Adrenal gland (tissue), 12 donors: Measurements from ENCODE around the gene CDK8. TPM values are rescaled to one million over a fixed set of nuclear protein-coding genes. Genes with fewer than 3 reads are reported as not detected.

Experiments
- DNase-seq, 7 donors: peaks; one replicate each; pipeline ENCODE4 v3.0.0-alpha.2; 2019 to 2020
- H3K27ac ChIP-seq, 5 donors: fragments of 200-600 bp; sonication (generic) in 4 of 5; 1 replicate in 3 of 5; 2 replicates in 2 of 5; pipeline versions ENCODE4 v1.5.1 to v1.8.0; 2016 to 2020; ENCODE audit warnings: mild to moderate bottlenecking in 1 of 5
- H3K27me3 ChIP-seq: fragments of 200-600 bp; 2 replicates; pipeline ENCODE4 v1.8.0; 2021
- H3K36me3 ChIP-seq, 2 donors: fragments of 200-600 bp; replicated peaks in 1 of 2; 1 replicate in 1 of 2; 2 replicates in 1 of 2; pipeline versions ENCODE4 v1.5.1 to v1.8.0; 2018 to 2022
- H3K4me1 ChIP-seq, 2 donors: fragments of 200-600 bp; replicated peaks in 1 of 2; 1 replicate in 1 of 2; 2 replicates in 1 of 2; pipeline versions ENCODE4 v1.5.1 to v1.8.0; 2018 to 2021
- H3K4me3 ChIP-seq, 4 donors: fragments of 200-600 bp; sonication (generic) in 3 of 4; one replicate each; pipeline ENCODE4 v1.5.1; 2016 to 2018
- H3K9me3 ChIP-seq, 3 donors: fragments of 200-600 bp; sonication (generic) in 1 of 3; replicated peaks in 1 of 3; 1 replicate in 2 of 3; 2 replicates in 1 of 3; pipeline versions ENCODE4 v1.5.1 to v1.8.0; 2016 to 2021
- CTCF ChIP-seq, 6 experiments: fragments of 450-650 bp in 4 of 6; fragments of 200-600 bp in 2 of 6; sonication (generic) in 1 of 6; IDR thresholded peaks; 1 replicate in 5 of 6; 2 replicates in 1 of 6; pipeline versions ENCODE4 v1.5.1 to v1.8.0; 2016 to 2021; ENCODE audit warnings: antibody characterized with exemption in 6 of 6, mild to moderate bottlenecking in 2 of 6, moderate library complexity in 1 of 6
- POLR2A ChIP-seq, 2 donors: fragments of 450-650 bp; IDR thresholded peaks; one replicate each; pipeline ENCODE4 v1.6.1; 2017; ENCODE audit warnings: antibody characterized with exemption in 2 of 2, mild to moderate bottlenecking in 2 of 2, moderate library complexity in 1 of 2
- WGBS, 4 donors: extraction: QIAGEN DNeasy Blood & Tissue Kit in 2 of 4; methylation state at CpG; one replicate each; pipeline versions ENCODE4 v1.1.5 to v1.1.7; 2013 to 2017; 5-methylcytosine and 5-hydroxymethylcytosine counted together
- intact Hi-C, 2 donors: fragments of 100-400 bp; cut with DNase I; formaldehyde crosslinking; loops; one replicate each; pipeline versions ENCODE4 v1.14.1 to v1.15.0; 2022 to 2023
- polyA plus RNA-seq, 3 donors: library from polyadenylated mRNA; stranded (reverse); fragments of 200-250 nt in 2 of 3; fragments of 350-450 nt in 1 of 3; fragmentation: Illumina TruSeq in 1 of 3; extraction: RNeasy Lipid Tissue Mini Kit (QIAGEN cat#74804) in 1 of 3; gene quantifications; one replicate each; pipeline ENCODE4 v1.2.3, GENCODE V29; 2013 to 2014
- total RNA-seq, 9 donors: library from RNA; depleted of rRNA in 4 of 9; stranded (reverse); fragments of >200 nt in 4 of 9; fragments of 120-200 nt in 1 of 9; fragmentation: NEBNext Ultra II Directional in 1 of 9; extraction: Animal tissue kit (Norgen Biotek cat#: 25700) in 1 of 9; gene quantifications; one replicate each; pipeline versions ENCODE4 v1.1.0 to v1.2.4, GENCODE V29; 2013 to 2023
- donor health status: healthy with polysubstance abuse.
- donor health status: Bipolar disorder and iron deficiency.
- donor health status: DM: yes; HTN: yes; CAD: no.
- donor health status: DM: no; HTN: no; CAD: no.
- donor health status: DM: no; HTN: no; CAD: no.
- donor health status: DM: yes; HTN: yes; CAD: no.

CDK8 gene
- total and polyA plus RNA-seq, 12 donors = 7.7 to 65.4 (median 11.3) TPM

- peak overlapping the region in 2 of 4 donors; percentile 90 to 93 for H3K4me3 ChIP-seq
- no peak overlapping the region for H3K27ac ChIP-seq
- no peak for DNase-seq
- H3K27me3 ChIP-seq = no peaks in the 10 kb centered on the region
- TF ChIP-seq POLR2A (IDR thresholded peaks at IDR 0.05) (no peak), CTCF (IDR thresholded peaks at IDR 0.05) (peak in 2 of 6 experiments; percentile 8 to 43)
- WGBS, 4 donors = 40 to 48% (median 45%) methylated on average over 10 of the region's 10 CpGs
- H3K36me3 ChIP-seq = no peaks in the 10 kb centered on the region
- intact Hi-C loops = no loop called here
- H3K9me3 ChIP-seq = no peaks in the 10 kb centered on the region
- peaks cover 9 to 22% of the 10 kb centered on the region in 2 donors for H3K4me1 ChIP-seq
Observed at GRCh38 chr13:26255691-26256277, 1.9 kb downstream of the CDK8 start.

GRCh38 chr13:26257049-26257448 is 3.1 kb downstream of the CDK8 start:
- TF ChIP-seq CTCF (IDR thresholded peaks at IDR 0.05) = no peak
- no peak for TF ChIP-seq POLR2A (IDR thresholded peaks at IDR 0.05)
- no peak for DNase-seq
- Histone ChIP-seq H3K27me3 (no peaks in the 10 kb centered on the region), H3K4me1 (peaks cover 9 to 22% of the 10 kb centered on the region in 2 donors), H3K27ac (no peak overlapping the region), H3K9me3 (no peaks in the 10 kb centered on the region), H3K36me3 (no peaks in the 10 kb centered on the region), H3K4me3 (no peak overlapping the region)
- 56 to 65% (median 62%) methylated on average over 2 of the region's 2 CpGs for WGBS, 4 donors
- intact Hi-C loops = no loop called here

GRCh38 chr13:26259634-26260033 is 5.7 kb downstream of the CDK8 start:
- Histone ChIP-seq H3K27me3 (no peaks in the 10 kb centered on the region), H3K4me1 (peaks cover 9 to 22% of the 10 kb centered on the region in 2 donors), H3K4me3 (no peak overlapping the region), H3K27ac (no peak overlapping the region), H3K9me3 (no peaks in the 10 kb centered on the region), H3K36me3 (no peaks in the 10 kb centered on the region)
- TF ChIP-seq CTCF (IDR thresholded peaks at IDR 0.05) (no peak), POLR2A (IDR thresholded peaks at IDR 0.05) (no peak)
- intact Hi-C loops = no loop called here
- WGBS, 4 donors = 87 to 93% (median 87%) methylated on average over 3 of the region's 3 CpGs
- DNase-seq = no peak

GRCh38 chr13:26262156-26262555 is 8.2 kb downstream of the CDK8 start:
- WGBS, 4 donors = 96 to 100% (median 97%) methylated on average over 2 of the region's 2 CpGs
- no peaks in the 10 kb centered on the region for H3K36me3 ChIP-seq
- no peaks in the 10 kb centered on the region for H3K27me3 ChIP-seq
- no peaks in the 10 kb centered on the region for H3K9me3 ChIP-seq
- H3K4me1 ChIP-seq = peaks cover 0 to 12% of the 10 kb centered on the region in 2 donors
- no peak overlapping the region for H3K27ac ChIP-seq
- TF ChIP-seq CTCF (IDR thresholded peaks at IDR 0.05) (no peak), POLR2A (IDR thresholded peaks at IDR 0.05) (no peak)
- H3K4me3 ChIP-seq = no peak overlapping the region
- intact Hi-C loops = no loop called here
- DNase-seq = no peak
